Osteoblast (primary cell): ENCODE data around the gene TMEM17. TPM values are rescaled to one million over a fixed set of nuclear protein-coding genes. Genes with fewer than 3 reads are reported as not detected.

Experiments used
- DNase-seq: peaks from one replicate; pipeline ENCODE4 v3.0.0; 2011; ENCODE audit warnings: low spot score, mixed read lengths; ENCODE audit not compliant: insufficient read length; ENCODE audit errors: missing footprints
- H2AFZ ChIP-seq: 2 replicates; pipeline ENCODE4 v1.6.0; 2011; ENCODE audit warnings: mild to moderate bottlenecking, low read length
- H3K27ac ChIP-seq: 2 replicates; pipeline ENCODE4 v1.5.1; 2011; ENCODE audit warnings: mild to moderate bottlenecking, low read depth, low read length, moderate library complexity
- H3K27me3 ChIP-seq: 2 replicates; pipeline ENCODE4 v1.6.0; 2012; ENCODE audit warnings: mild to moderate bottlenecking, control low read depth, inconsistent platforms, low read length, moderate library complexity; ENCODE audit not compliant: insufficient read depth
- H3K36me3 ChIP-seq: 2 replicates; pipeline ENCODE4 v1.5.1; 2011; ENCODE audit warnings: mild to moderate bottlenecking, low read length, control low read depth, moderate library complexity; ENCODE audit not compliant: insufficient read depth
- H3K4me1 ChIP-seq: 2 replicates; pipeline ENCODE4 v1.5.1; 2011; ENCODE audit warnings: mild to moderate bottlenecking, low read length, control low read depth, moderate library complexity; ENCODE audit not compliant: insufficient read depth
- H3K4me2 ChIP-seq: 2 replicates; pipeline ENCODE4 v1.6.0; 2011; ENCODE audit warnings: mild to moderate bottlenecking, low read length; ENCODE audit not compliant: insufficient read depth
- H3K4me3 ChIP-seq: fragments of 200-600 bp; sonication (generic); 3 replicates; pipeline ENCODE4 v1.5.1; 2012; ENCODE audit warnings: mild to moderate bottlenecking, low read length, inconsistent platforms; ENCODE audit not compliant: insufficient read depth
- H3K79me2 ChIP-seq: 2 replicates; pipeline ENCODE4 v1.6.0; 2012; ENCODE audit warnings: mild to moderate bottlenecking, low read length, control low read depth, inconsistent platforms; ENCODE audit not compliant: insufficient read depth
- H3K9me3 ChIP-seq: 2 replicates; pipeline ENCODE4 v1.5.1; 2011; ENCODE audit warnings: low read depth, low read length, control low read depth
- H4K20me1 ChIP-seq: 2 replicates; pipeline ENCODE4 v1.6.0; 2012; ENCODE audit warnings: mild to moderate bottlenecking, low read length, control low read depth; ENCODE audit not compliant: insufficient read depth
- total RNA-seq: library from RNA; depleted of rRNA; stranded (reverse); fragments of >200 nt; gene quantifications from 2 replicates; pipeline ENCODE4 v1.2.3, GENCODE V29; 2012
- TF ChIP-seq, protein P1 (sequence below): IDR thresholded peaks from 2 replicates; pipeline ENCODE4 v1.5.1; 2011; ENCODE audit warnings: mild to moderate bottlenecking, low read depth, low read length, moderate library complexity; ENCODE audit errors: extremely low read depth

The TMEM17 gene
- total RNA-seq, 1 donor, result 3.3 TPM

DNA sequence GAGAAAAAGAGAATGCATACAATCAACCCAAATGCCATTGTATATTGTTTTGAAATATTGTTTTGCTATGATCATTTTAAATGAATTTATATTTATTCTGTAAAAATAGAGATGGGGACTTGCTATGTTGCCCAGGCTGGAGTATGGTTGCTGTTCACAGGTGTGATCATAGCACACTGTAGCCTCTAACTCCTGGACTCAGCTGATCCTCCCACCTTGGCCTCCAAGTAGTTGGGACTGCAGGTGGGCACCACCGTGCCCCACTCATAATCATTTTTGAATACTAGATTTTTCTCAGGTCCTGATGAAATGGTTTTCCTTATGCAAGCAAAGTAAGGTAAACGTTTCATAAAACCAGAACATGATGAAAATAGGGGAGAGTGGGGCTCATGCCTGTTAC, 46.3 kb downstream of the TMEM17 start:
- Histone ChIP-seq H2AFZ (no peak overlapping the region), H3K9me3 (no peaks in the 10 kb centered on the region), H3K27me3 (no peaks in the 10 kb centered on the region), H3K79me2 (no peaks in the 10 kb centered on the region), H3K4me1 (peaks cover 19% of the 10 kb centered on the region), H3K27ac (no peak overlapping the region), H3K4me2 (no peak overlapping the region), H3K36me3 (no peaks in the 10 kb centered on the region), H4K20me1 (no peaks in the 10 kb centered on the region), H3K4me3 (no peak overlapping the region)
- DNase-seq, result no peak
- TF ChIP-seq, protein P1, sequence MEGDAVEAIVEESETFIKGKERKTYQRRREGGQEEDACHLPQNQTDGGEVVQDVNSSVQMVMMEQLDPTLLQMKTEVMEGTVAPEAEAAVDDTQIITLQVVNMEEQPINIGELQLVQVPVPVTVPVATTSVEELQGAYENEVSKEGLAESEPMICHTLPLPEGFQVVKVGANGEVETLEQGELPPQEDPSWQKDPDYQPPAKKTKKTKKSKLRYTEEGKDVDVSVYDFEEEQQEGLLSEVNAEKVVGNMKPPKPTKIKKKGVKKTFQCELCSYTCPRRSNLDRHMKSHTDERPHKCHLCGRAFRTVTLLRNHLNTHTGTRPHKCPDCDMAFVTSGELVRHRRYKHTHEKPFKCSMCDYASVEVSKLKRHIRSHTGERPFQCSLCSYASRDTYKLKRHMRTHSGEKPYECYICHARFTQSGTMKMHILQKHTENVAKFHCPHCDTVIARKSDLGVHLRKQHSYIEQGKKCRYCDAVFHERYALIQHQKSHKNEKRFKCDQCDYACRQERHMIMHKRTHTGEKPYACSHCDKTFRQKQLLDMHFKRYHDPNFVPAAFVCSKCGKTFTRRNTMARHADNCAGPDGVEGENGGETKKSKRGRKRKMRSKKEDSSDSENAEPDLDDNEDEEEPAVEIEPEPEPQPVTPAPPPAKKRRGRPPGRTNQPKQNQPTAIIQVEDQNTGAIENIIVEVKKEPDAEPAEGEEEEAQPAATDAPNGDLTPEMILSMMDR, result no peak

DNA sequence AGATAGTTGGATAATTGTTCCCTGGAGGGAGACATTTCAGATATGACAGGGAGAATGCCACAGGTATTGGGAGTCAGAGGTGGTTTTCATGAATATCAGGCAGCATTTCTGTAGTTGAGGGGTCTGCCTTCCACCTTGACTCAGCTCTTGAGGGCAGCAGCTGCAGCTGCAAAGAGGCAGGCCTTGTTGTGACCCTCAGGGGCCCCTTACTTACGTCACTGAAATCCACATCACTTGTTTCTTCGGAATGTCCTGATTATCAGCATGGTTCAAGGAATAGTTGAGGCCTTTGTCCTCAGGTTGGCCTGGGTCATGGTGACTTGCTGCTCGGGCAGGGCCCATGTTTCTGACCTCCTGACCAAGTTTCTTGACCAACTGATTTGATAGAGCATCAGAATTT, 46.9 kb downstream of the TMEM17 start:
- H3K4me3 ChIP-seq, result no peak overlapping the region

DNA sequence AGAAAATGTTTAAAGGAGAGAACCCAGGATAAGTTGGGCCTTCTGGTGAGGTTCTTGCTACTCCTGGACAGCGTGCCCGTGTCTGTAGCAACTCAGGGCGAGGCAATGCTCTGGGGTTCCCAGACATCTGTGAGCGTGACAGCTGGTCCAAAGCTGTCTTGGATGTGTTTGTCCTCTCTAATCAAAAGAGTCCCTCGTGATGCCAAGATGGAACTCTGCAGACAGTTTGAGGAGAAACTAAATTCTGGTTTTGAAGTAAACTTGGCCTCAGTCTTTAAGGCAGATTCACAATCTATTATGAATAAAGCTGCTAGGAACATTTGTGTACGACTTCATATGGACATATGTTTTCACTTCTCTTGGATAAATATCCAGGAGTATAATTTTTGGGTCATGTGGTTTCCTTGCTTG, 47.3 kb downstream of the TMEM17 start:
- TF ChIP-seq, protein P1, result no peak

More for the DNA sequence above, 46.9 kb downstream of the TMEM17 start:
- Histone ChIP-seq H3K4me2 (no peak overlapping the region), H3K79me2 (no peaks in the 10 kb centered on the region), H3K4me1 (peaks cover 19% of the 10 kb centered on the region), H4K20me1 (no peaks in the 10 kb centered on the region), H2AFZ (no peak overlapping the region), H3K36me3 (no peaks in the 10 kb centered on the region), H3K27me3 (no peaks in the 10 kb centered on the region), H3K9me3 (no peaks in the 10 kb centered on the region), H3K27ac (no peak overlapping the region)
- no peak for DNase-seq
- TF ChIP-seq, protein P1, result no peak

DNA sequence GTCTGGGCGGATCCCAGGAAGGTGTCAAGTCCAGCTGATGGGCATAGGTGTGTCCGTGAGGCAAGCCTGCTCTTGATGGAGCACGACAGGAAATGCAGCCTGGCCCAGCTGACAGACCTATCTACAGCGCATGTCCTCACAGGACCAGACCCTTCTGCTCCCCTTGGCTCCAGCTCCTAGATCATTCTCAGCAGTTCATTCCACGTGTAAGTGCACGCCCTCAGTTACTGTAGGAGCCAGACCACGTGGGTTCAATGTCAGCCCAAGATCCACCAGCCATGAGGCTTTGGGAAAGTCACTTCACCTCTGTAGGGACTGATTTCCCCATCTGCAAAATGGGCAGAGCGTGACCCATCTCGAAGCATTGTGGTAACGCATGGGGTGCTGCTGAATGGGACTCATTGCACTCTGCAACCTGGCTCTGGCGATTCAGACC, 47.8 kb downstream of the TMEM17 start:
- Histone ChIP-seq H3K36me3 (no peaks in the 10 kb centered on the region), H3K9me3 (no peaks in the 10 kb centered on the region), H3K27ac (no peak overlapping the region), H2AFZ (no peak overlapping the region), H3K4me1 (peaks cover 19% of the 10 kb centered on the region), H3K4me2 (no peak overlapping the region), H3K27me3 (no peaks in the 10 kb centered on the region), H4K20me1 (no peaks in the 10 kb centered on the region), H3K4me3 (no peak overlapping the region), H3K79me2 (no peaks in the 10 kb centered on the region)
- DNase-seq, result no peak
- TF ChIP-seq, protein P1, result no peak

More for the DNA sequence above, 47.3 kb downstream of the TMEM17 start:
- no peaks in the 10 kb centered on the region for H3K9me3 ChIP-seq
- H3K4me1 ChIP-seq, result peaks cover 19% of the 10 kb centered on the region
- no peaks in the 10 kb centered on the region for H3K79me2 ChIP-seq
- no peak overlapping the region for H3K27ac ChIP-seq
- no peaks in the 10 kb centered on the region for H4K20me1 ChIP-seq
- no peak overlapping the region for H3K4me3 ChIP-seq
- H3K4me2 ChIP-seq, result no peak overlapping the region
- H2AFZ ChIP-seq, result no peak overlapping the region
- no peak for DNase-seq
- no peaks in the 10 kb centered on the region for H3K36me3 ChIP-seq
- H3K27me3 ChIP-seq, result no peaks in the 10 kb centered on the region
